Activated CD4-positive, alpha-beta memory T cell treated with anti-CD3 and anti-CD28 coated beads for 36 hours (primary cell): ENCODE measurements around the gene ADRA2B. TPM values are rescaled to one million over a fixed set of nuclear protein-coding genes. Genes with fewer than 3 reads are reported as not detected.

ENCODE experiments used
- CTCF ChIA-PET: fragments of 350-600 bp; sonication (Branson Sonifier 250); formaldehyde crosslinking; loops from one replicate; lab custom pipeline; 2021; ENCODE audit warnings: antibody characterized with exemption, inconsistent platforms; lab: Charles Lee
- POLR2A ChIA-PET: fragments of 350-600 bp; sonication (Branson Sonifier 250); formaldehyde crosslinking; loops from one replicate; lab custom pipeline; 2021; ENCODE audit warnings: antibody characterized with exemption; lab: Charles Lee
- DNase-seq: peaks from one replicate; pipeline ENCODE4 v3.0.0-alpha.2; 2020
- H3K27ac Mint-ChIP-seq: one replicate; pipeline ENCODE4 v1.8.0; 2021; ENCODE audit warnings: mixed read lengths
- H3K27me3 Mint-ChIP-seq: one replicate; pipeline ENCODE4 v1.8.0; 2021; ENCODE audit warnings: mixed read lengths
- H3K36me3 Mint-ChIP-seq: one replicate; pipeline ENCODE4 v1.8.0; 2021; ENCODE audit warnings: mixed read lengths
- H3K4me1 Mint-ChIP-seq: one replicate; pipeline ENCODE4 v1.8.0; 2021; ENCODE audit warnings: low read depth, mixed read lengths
- H3K4me3 Mint-ChIP-seq: one replicate; pipeline ENCODE4 v1.8.0; 2021; ENCODE audit warnings: mild to moderate bottlenecking, mixed read lengths
- H3K9me3 Mint-ChIP-seq: one replicate; pipeline ENCODE4 v1.8.0; 2021; ENCODE audit warnings: mixed read lengths
- intact Hi-C: fragments of 100-400 bp; cut with micrococcal nuclease; formaldehyde crosslinking; loops from one replicate; pipeline ENCODE4 v1.15.1; 2023
- total RNA-seq, 2 experiments: library from RNA; stranded (reverse); gene quantifications; one replicate each; pipeline ENCODE4 v1.2.3, GENCODE V29; 2021

Gene ADRA2B
- total RNA-seq, 2 experiments from 2014 or later = 0.21 to 0.36 TPM

- CTCF ChIA-PET = interaction anchor here (0.9 to 2.4 kb wide), 2 partner anchors 24 to 25 kb away, joined by 4 to 11 read pairs; no protein-coding TSS in a partner anchor
- peak overlapping the region; percentile 100 for H3K27ac Mint-ChIP-seq
- H3K27me3 Mint-ChIP-seq = peaks cover 1% of the 10 kb centered on the region
- DNase-seq = no peak
- peaks cover 69% of the 10 kb centered on the region for H3K4me1 Mint-ChIP-seq
- H3K9me3 Mint-ChIP-seq = no peaks in the 10 kb centered on the region
- no peak overlapping the region for H3K4me3 Mint-ChIP-seq
- peaks cover 7% of the 10 kb centered on the region for H3K36me3 Mint-ChIP-seq
- intact Hi-C loops = no loop called here
- POLR2A ChIA-PET = interaction anchor here (1.6 to 11.0 kb wide), 2 partner anchors 13 to 58 kb away, joined by 3 to 173 read pairs; partner anchors contain the start of gene STARD7
These were observed 33.8 kb upstream of the ADRA2B start for GRCh38 chr2:96150007-96150640.

GRCh38 chr2:96148410-96149217 lies 32.2 kb upstream of the ADRA2B start:
- intact Hi-C loops = loop anchor here (5.0 kb wide), 3 partner anchors 156 to 489 kb away; partner anchors contain the start of genes ANKRD36C and KANSL3
- ChIA-PET CTCF (interaction anchor here (1.9 to 13.8 kb wide), 6 partner anchors 10 to 60 kb away, joined by 6 to 474 read pairs (median 20); partner anchors contain the start of genes ASTL and STARD7), POLR2A (interaction anchor here (1.4 to 11.0 kb wide), 5 partner anchors 10 to 60 kb away, joined by 7 to 206 read pairs (median 9); partner anchors contain the start of genes ASTL and STARD7)
- Mint-ChIP-seq H3K27me3 (peaks cover 4% of the 10 kb centered on the region), H3K4me3 (peak overlapping the region; percentile 85), H3K36me3 (peaks cover 19% of the 10 kb centered on the region), H3K4me1 (peaks cover 62% of the 10 kb centered on the region), H3K27ac (peak overlapping the region; percentile 100), H3K9me3 (no peaks in the 10 kb centered on the region)
- peak; percentile 99 for DNase-seq

- peaks cover 59% of the 10 kb centered on the region for H3K4me1 Mint-ChIP-seq
- CTCF ChIA-PET = interaction anchor here (1.9 to 13.8 kb wide), 6 partner anchors 9 to 61 kb away, joined by 6 to 474 read pairs (median 20); partner anchors contain the start of genes ASTL and STARD7
- H3K27me3 Mint-ChIP-seq = peaks cover 4% of the 10 kb centered on the region
- peak overlapping the region; percentile 85 for H3K4me3 Mint-ChIP-seq
- H3K27ac Mint-ChIP-seq = peak overlapping the region; percentile 100
- DNase-seq = peak; percentile 56
- POLR2A ChIA-PET = interaction anchor here (1.4 to 11.0 kb wide), 5 partner anchors 9 to 61 kb away, joined by 7 to 206 read pairs (median 9); partner anchors contain the start of genes ASTL and STARD7
- peaks cover 28% of the 10 kb centered on the region for H3K36me3 Mint-ChIP-seq
- no peaks in the 10 kb centered on the region for H3K9me3 Mint-ChIP-seq
- intact Hi-C loops = loop anchor here (2.0 to 5.0 kb wide), 5 partner anchors 95 to 490 kb away; partner anchors contain the start of genes ANKRD36C, ARID5A and KANSL3
These were observed 31.3 kb upstream of the ADRA2B start for GRCh38 chr2:96147593-96148201.

GRCh38 chr2:96146881-96147592 lies 30.7 kb upstream of the ADRA2B start:
- H3K4me3 Mint-ChIP-seq = peak overlapping the region; percentile 85
- CTCF ChIA-PET = interaction anchor here (0.6 to 13.8 kb wide), 9 partner anchors 8 to 692 kb away, joined by 3 to 474 read pairs (median 9); partner anchors contain the start of genes ASTL and STARD7
- intact Hi-C loops = loop anchor here (1.0 to 5.0 kb wide), 7 partner anchors 10 to 490 kb away; partner anchors contain the start of genes ANKRD36C, ARID5A and KANSL3
- H3K4me1 Mint-ChIP-seq = peaks cover 60% of the 10 kb centered on the region
- H3K9me3 Mint-ChIP-seq = no peaks in the 10 kb centered on the region
- no peak for DNase-seq
- peaks cover 4% of the 10 kb centered on the region for H3K27me3 Mint-ChIP-seq
- peaks cover 35% of the 10 kb centered on the region for H3K36me3 Mint-ChIP-seq
- H3K27ac Mint-ChIP-seq = peak overlapping the region; percentile 100
- POLR2A ChIA-PET = interaction anchor here (2.3 to 11.0 kb wide), 4 partner anchors 8 to 27 kb away, joined by 9 to 206 read pairs (median 117); partner anchors contain the start of gene ASTL

GRCh38 chr2:96146153-96146880 lies 29.9 kb upstream of the ADRA2B start:
- ChIA-PET POLR2A (interaction anchor here (1.0 to 11.0 kb wide), 7 partner anchors 8 to 121 kb away, joined by 3 to 206 read pairs (median 9); partner anchors contain the start of gene ASTL), CTCF (interaction anchor here (0.6 to 13.8 kb wide), 8 partner anchors 8 to 693 kb away, joined by 3 to 474 read pairs (median 12); partner anchors contain the start of gene ASTL)
- DNase-seq = peak; percentile 96
- H3K27me3 Mint-ChIP-seq = peaks cover 4% of the 10 kb centered on the region
- H3K4me3 Mint-ChIP-seq = peak overlapping the region; percentile 85
- no peaks in the 10 kb centered on the region for H3K9me3 Mint-ChIP-seq
- H3K27ac Mint-ChIP-seq = peak overlapping the region; percentile 100
- intact Hi-C loops = loop anchor here (1.0 to 5.0 kb wide), 7 partner anchors 11 to 491 kb away; partner anchors contain the start of genes ANKRD36C, ARID5A and KANSL3
- peaks cover 63% of the 10 kb centered on the region for H3K4me1 Mint-ChIP-seq
- peaks cover 38% of the 10 kb centered on the region for H3K36me3 Mint-ChIP-seq

GRCh38 chr2:96145848-96146152 lies 29.4 kb upstream of the ADRA2B start:
- Mint-ChIP-seq H3K27ac (peak overlapping the region; percentile 100), H3K9me3 (no peaks in the 10 kb centered on the region), H3K4me1 (peaks cover 62% of the 10 kb centered on the region), H3K36me3 (peaks cover 38% of the 10 kb centered on the region), H3K27me3 (peaks cover 4% of the 10 kb centered on the region), H3K4me3 (peak overlapping the region; percentile 85)
- CTCF ChIA-PET = interaction anchor here (1.4 to 13.8 kb wide), 6 partner anchors 7 to 153 kb away, joined by 3 to 474 read pairs (median 20); partner anchors contain the start of gene ASTL
- intact Hi-C loops = loop anchor here (1.0 to 5.0 kb wide), 10 partner anchors 12 to 492 kb away; partner anchors contain the start of genes ANKRD36C, ARID5A, KANSL3 and STARD7
- no peak for DNase-seq
- POLR2A ChIA-PET = interaction anchor here (1.0 to 11.0 kb wide), 6 partner anchors 12 to 121 kb away, joined by 3 to 206 read pairs (median 32); no protein-coding TSS in a partner anchor

- CTCF ChIA-PET = interaction anchor here (1.1 to 13.8 kb wide), 7 partner anchors 13 to 152 kb away, joined by 3 to 474 read pairs (median 9); no protein-coding TSS in a partner anchor
These were observed 28.9 kb upstream of the ADRA2B start, which contains the start of gene DUSP2 for GRCh38 chr2:96145036-96145847. TSS of gene DUSP2 (minus strand) at chr2:96145440. CDS start at chr2:96145354, 86 bp downstream.

GRCh38 chr2:96144481-96145035 lies 28.2 kb upstream of the ADRA2B start:
- CTCF ChIA-PET = interaction anchor here (1.1 to 13.8 kb wide), 7 partner anchors 14 to 152 kb away, joined by 3 to 474 read pairs (median 6); partner anchors contain the start of gene ADRA2B
- DNase-seq = peak; percentile 50
- peaks cover 55% of the 10 kb centered on the region for H3K4me1 Mint-ChIP-seq

More at GRCh38 chr2:96145036-96145847, 28.9 kb upstream of the ADRA2B start, which contains the start of gene DUSP2:
- Mint-ChIP-seq H3K4me1 (peaks cover 57% of the 10 kb centered on the region), H3K4me3 (peak within 1 kb of the TSS; percentile 96), H3K36me3 (peaks cover 38% of the 10 kb centered on the region), H3K27ac (peak within 1 kb of the TSS; percentile 100), H3K9me3 (no peaks in the 10 kb centered on the region), H3K27me3 (peaks cover 4% of the 10 kb centered on the region)
- intact Hi-C loops = loop anchor here (1.0 to 5.0 kb wide), 6 partner anchors 14 to 492 kb away; partner anchors contain the start of genes ANKRD36C, KANSL3 and STARD7
- peak; percentile 96 for DNase-seq
- POLR2A ChIA-PET = interaction anchor here (1.0 to 11.0 kb wide), 6 partner anchors 13 to 122 kb away, joined by 3 to 206 read pairs (median 32); no protein-coding TSS in a partner anchor

More at GRCh38 chr2:96144481-96145035, 28.2 kb upstream of the ADRA2B start:
- Mint-ChIP-seq H3K27me3 (peaks cover 4% of the 10 kb centered on the region), H3K36me3 (peaks cover 38% of the 10 kb centered on the region), H3K9me3 (no peaks in the 10 kb centered on the region), H3K27ac (peak overlapping the region; percentile 95), H3K4me3 (peak overlapping the region; percentile 96)
- intact Hi-C loops = loop anchor here (1.0 to 5.0 kb wide), 6 partner anchors 14 to 493 kb away; partner anchors contain the start of genes ANKRD36C, KANSL3 and STARD7
- POLR2A ChIA-PET = interaction anchor here (1.6 to 11.0 kb wide), 4 partner anchors 14 to 122 kb away, joined by 4 to 206 read pairs (median 117); no protein-coding TSS in a partner anchor
